ENCODE results near the gene RAB1B. TPM values are rescaled to one million over a fixed set of nuclear protein-coding genes. Genes with fewer than 3 reads are reported as not detected.
A peak's percentile ranks its signal among the peaks of the same experiment; 100 is the strongest.

The RAB1B gene
- total and polyA plus RNA-seq, 7 donors, result 120 to 163 (median 130) TPM

DNA sequence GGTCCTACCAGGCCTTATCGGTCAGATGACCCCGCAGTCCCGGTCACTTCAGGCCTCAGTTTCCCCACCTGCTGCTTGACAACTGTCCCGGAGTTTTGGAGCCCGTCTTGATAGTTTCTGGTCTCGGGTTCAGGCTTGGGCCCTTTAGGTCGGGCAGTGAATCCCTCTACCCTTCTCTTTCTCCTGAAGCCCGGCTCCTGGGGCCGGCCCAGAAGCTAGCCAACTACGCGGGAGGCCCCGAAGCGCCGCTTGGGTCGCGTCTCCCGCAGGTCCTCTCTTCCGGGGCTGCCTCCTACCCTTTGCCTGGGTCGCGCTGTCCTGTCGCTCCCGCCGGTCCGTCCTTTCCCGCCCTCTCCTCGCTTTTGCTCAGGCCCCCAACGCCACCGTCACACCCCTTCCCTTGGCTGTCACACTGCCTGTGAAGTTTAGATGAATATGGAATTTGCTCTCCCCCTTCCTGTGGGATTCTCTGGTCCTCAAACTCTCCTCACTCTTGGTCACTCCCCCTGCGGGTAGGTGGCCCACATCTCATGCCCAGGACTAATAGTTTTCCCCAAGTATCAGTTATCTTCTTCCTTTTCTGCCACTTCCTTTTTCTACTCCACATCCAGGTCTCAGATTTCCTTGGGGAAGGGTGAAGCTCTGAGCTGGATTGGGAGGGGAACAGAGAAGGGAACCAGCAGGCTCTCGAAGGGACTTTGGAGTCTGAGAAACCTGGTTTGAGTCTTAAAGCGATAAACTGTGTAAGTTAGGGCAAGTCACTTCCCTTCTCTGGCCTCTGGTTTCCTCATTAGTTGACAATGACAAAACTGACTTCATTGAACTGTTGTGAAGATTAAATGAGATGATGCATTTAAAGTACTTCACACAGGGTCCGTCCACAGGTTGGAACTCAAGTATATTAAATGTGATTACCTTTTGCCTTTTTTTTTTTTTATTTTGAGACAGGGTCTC lies 790 bp downstream of the RAB1B start:
- Histone ChIP-seq H3K36me3 (ENCODE audit: insufficient read depth in 1 of 2, low read depth in 1 of 2) (peaks cover 0 to 50% of the 10 kb centered on the region in 2 donors), H3K4me1 (peaks cover 20% of the 10 kb centered on the region)
- DNase-seq, result peak in 1 of 2 donors; percentile 66

GRCh38 chr11:66271816-66272215 lies 3.4 kb downstream of the RAB1B start:
- peaks cover 3 to 63% of the 10 kb centered on the region in 2 donors for H3K36me3 ChIP-seq (ENCODE audit: insufficient read depth in 1 of 2, low read depth in 1 of 2)
- peaks cover 19% of the 10 kb centered on the region for H3K4me1 ChIP-seq

More for the DNA sequence above, 790 bp downstream of the RAB1B start:
- Histone ChIP-seq H3K27ac (peak overlapping the region; percentile 97), H3K4me3 (peak overlapping the region; percentile 98), H3K9me3 (no peaks in the 10 kb centered on the region), H3K27me3 (ENCODE audit: insufficient read depth in 3 of 3, low read length in 2 of 3) (no peaks in the 10 kb centered on the region)
- no peak for ATAC-seq
- WGBS, 3 donors, result 3 to 5% (median 3%) methylated on average over 23 to 32 of the region's 32 CpGs
- peak; percentile 10 for TF ChIP-seq CTCF (IDR thresholded peaks at IDR 0.05)
- intact Hi-C loops (cut with DNase I), result no loop called here

GRCh38 chr11:66272596-66272995 lies 4.2 kb downstream of the RAB1B start:
- 71 to 92% (median 88%) methylated on average over 2 of the region's 2 CpGs for WGBS, 3 donors
- ATAC-seq, result no peak
- Histone ChIP-seq H3K4me1 (peaks cover 18% of the 10 kb centered on the region), H3K36me3 (ENCODE audit: insufficient read depth in 1 of 2, low read depth in 1 of 2) (peaks cover 3 to 65% of the 10 kb centered on the region in 2 donors), H3K4me3 (no peak overlapping the region), H3K27ac (no peak overlapping the region), H3K27me3 (ENCODE audit: insufficient read depth in 3 of 3, low read length in 2 of 3) (no peaks in the 10 kb centered on the region), H3K9me3 (no peaks in the 10 kb centered on the region)
- no peak for TF ChIP-seq CTCF (IDR thresholded peaks at IDR 0.05)
- intact Hi-C loops (cut with DNase I), result no loop called here
- no peak for DNase-seq

More at GRCh38 chr11:66271816-66272215, 3.4 kb downstream of the RAB1B start:
- WGBS, 3 donors, result 90 to 92% (median 91%) methylated on average over 7 of the region's 7 CpGs
- DNase-seq, result peak in 1 of 2 donors; percentile 36
- ATAC-seq, result no peak
- intact Hi-C loops (cut with DNase I), result no loop called here
- H3K9me3 ChIP-seq, result no peaks in the 10 kb centered on the region
- TF ChIP-seq CTCF (IDR thresholded peaks at IDR 0.05), result no peak
- no peak overlapping the region for H3K27ac ChIP-seq
- H3K4me3 ChIP-seq, result no peak overlapping the region
- no peaks in the 10 kb centered on the region for H3K27me3 ChIP-seq (ENCODE audit: insufficient read depth in 3 of 3, low read length in 2 of 3)

GRCh38 chr11:66274219-66274618 lies 5.8 kb downstream of the RAB1B start:
- H3K36me3 ChIP-seq (ENCODE audit: insufficient read depth in 1 of 2, low read depth in 1 of 2), result peaks cover 3 to 65% of the 10 kb centered on the region in 2 donors
- no peak overlapping the region for H3K27ac ChIP-seq
- ATAC-seq (no peak), DNase-seq (no peak)
- H3K4me3 ChIP-seq, result no peak overlapping the region
- intact Hi-C loops (cut with DNase I), result no loop called here
- peaks cover 19% of the 10 kb centered on the region for H3K4me1 ChIP-seq
- no peak for TF ChIP-seq CTCF (IDR thresholded peaks at IDR 0.05)
- H3K27me3 ChIP-seq (ENCODE audit: insufficient read depth in 3 of 3, low read length in 2 of 3), result peaks cover 0 to 2% (median 0%) of the 10 kb centered on the region in 3 donors
- H3K9me3 ChIP-seq, result no peaks in the 10 kb centered on the region
- 20 to 65% (median 33%) methylated on average over 1 of the region's 1 CpG for WGBS, 3 donors
